NT2/D1 (cell line): ENCODE data around the gene MCL1.

Experiments
- DNase-seq: peaks from one replicate; pipeline ENCODE4 v3.0.0-alpha.2; 2011; ENCODE audit warnings: low read depth, low spot score
- H3K27me3 ChIP-seq: 2 replicates; pipeline ENCODE4 v1.6.0; 2011; ENCODE audit warnings: mild to moderate bottlenecking; ENCODE audit not compliant: insufficient read length, insufficient read depth
- H3K36me3 ChIP-seq: 2 replicates; pipeline ENCODE4 v1.6.1; 2011; ENCODE audit warnings: mild to moderate bottlenecking, low read length, mixed read lengths; ENCODE audit not compliant: insufficient read depth, insufficient read length
- H3K4me1 ChIP-seq: 2 replicates; pipeline ENCODE4 v1.5.1; 2011; ENCODE audit not compliant: insufficient read depth, insufficient read length
- H3K4me3 ChIP-seq: 2 replicates; pipeline ENCODE4 v1.5.1; 2011; ENCODE audit warnings: low read depth; ENCODE audit not compliant: insufficient read length
- H3K9ac ChIP-seq: 2 replicates; pipeline ENCODE4 v1.6.0; 2011; ENCODE audit warnings: low read depth; ENCODE audit not compliant: insufficient read length
- H3K9me3 ChIP-seq: 2 replicates; pipeline ENCODE4 v1.5.1; 2011; ENCODE audit warnings: mild to moderate bottlenecking, low read length; ENCODE audit not compliant: insufficient read depth
- SUZ12 ChIP-seq: IDR thresholded peaks from 2 replicates; pipeline ENCODE4 v1.6.1; 2011; ENCODE audit not compliant: insufficient read length, insufficient read depth; ENCODE audit errors: extremely low read depth
- YY1 ChIP-seq: IDR thresholded peaks from 2 replicates; pipeline ENCODE4 v1.6.1; 2011; ENCODE audit not compliant: insufficient read length, insufficient read depth
- ZNF274 ChIP-seq: IDR thresholded peaks from 2 replicates; pipeline ENCODE4 v1.6.1; 2011; ENCODE audit warnings: mild to moderate bottlenecking, low read depth, low read length

The MCL1 gene

DNA sequence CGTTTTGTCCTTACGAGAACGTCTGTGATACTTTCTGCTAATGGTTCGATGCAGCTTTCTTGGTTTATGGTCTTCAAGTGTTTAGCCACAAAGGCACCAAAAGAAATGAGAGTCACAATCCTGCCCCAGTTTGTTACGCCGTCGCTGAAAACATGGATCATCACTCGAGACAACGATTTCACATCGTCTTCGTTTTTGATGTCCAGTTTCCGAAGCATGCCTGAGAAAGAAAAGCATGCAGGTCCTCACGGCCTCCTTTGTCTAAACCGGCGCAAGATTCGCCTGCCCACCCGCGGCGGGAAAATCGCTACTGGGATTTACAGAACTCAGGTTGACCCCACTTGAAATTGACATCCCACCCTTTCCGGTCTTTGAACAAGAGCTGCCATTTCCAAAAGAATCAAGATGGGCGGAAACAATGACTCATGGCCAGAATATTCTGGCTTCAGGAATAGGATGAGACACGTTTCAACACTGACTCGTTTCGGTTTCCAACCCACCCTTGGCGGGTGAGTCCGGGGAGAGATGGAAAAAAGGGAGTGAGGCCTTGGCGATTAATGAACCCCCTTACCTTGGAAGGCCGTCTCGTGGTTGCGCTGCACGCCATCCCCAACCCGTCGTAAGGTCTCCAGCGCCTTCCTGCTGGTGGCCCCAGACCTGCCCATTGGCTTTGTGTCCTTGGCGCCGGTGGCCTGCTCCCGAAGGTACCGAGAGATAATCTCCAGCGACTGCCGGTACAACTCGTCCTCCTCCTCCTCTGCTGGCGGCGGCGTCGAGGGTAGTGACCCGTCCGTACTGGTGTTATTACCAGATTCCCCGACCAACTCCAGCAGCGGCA, 919 bp downstream of the MCL1 start:
- H3K4me1 ChIP-seq: peaks cover 3% of the 10 kb centered on the region
- peak overlapping the region; percentile 100 for H3K4me3 ChIP-seq
- peaks cover 53% of the 10 kb centered on the region for H3K36me3 ChIP-seq
- H3K9me3 ChIP-seq: no peaks in the 10 kb centered on the region
- H3K27me3 ChIP-seq: no peaks in the 10 kb centered on the region
- peak overlapping the region; percentile 100 for H3K9ac ChIP-seq
- no peak for TF ChIP-seq ZNF274
- TF ChIP-seq YY1: no peak
- TF ChIP-seq SUZ12: no peak
- DNase-seq: peak; percentile 68

DNA sequence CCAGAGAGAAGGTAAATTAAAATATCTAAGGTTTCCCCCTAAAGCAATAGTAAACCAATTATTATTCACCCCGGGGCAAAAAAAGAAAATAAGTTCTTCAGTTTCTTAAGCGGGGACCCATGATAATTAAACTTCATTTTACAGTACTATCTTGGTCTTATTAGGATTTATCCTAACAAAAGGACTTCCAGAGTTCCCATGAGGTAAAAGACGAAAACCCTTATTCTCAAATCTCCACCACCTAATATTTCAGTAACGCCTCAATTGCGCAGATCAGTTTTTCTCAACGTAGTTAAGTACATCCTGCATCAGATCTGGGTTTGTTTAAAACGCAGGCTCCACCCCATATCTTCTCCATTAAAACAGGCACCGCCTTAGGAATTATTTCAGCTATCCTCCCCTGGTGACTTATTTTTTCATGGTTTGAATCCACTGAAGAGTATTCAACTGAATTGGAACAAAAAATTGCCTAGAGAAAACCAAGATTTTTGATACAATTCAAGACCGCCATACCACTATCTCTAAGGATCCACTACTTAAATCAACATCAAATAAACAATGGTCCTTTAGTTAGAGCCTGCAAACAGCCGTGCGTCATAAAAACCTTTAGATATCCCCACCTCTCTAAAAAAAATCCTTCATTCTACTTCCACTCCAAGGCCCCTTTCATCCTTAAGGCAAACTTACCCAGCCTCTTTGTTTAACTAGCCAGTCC, 1.7 kb downstream of the MCL1 start:
- peaks cover 60% of the 10 kb centered on the region for H3K36me3 ChIP-seq
- no peak for DNase-seq

DNA sequence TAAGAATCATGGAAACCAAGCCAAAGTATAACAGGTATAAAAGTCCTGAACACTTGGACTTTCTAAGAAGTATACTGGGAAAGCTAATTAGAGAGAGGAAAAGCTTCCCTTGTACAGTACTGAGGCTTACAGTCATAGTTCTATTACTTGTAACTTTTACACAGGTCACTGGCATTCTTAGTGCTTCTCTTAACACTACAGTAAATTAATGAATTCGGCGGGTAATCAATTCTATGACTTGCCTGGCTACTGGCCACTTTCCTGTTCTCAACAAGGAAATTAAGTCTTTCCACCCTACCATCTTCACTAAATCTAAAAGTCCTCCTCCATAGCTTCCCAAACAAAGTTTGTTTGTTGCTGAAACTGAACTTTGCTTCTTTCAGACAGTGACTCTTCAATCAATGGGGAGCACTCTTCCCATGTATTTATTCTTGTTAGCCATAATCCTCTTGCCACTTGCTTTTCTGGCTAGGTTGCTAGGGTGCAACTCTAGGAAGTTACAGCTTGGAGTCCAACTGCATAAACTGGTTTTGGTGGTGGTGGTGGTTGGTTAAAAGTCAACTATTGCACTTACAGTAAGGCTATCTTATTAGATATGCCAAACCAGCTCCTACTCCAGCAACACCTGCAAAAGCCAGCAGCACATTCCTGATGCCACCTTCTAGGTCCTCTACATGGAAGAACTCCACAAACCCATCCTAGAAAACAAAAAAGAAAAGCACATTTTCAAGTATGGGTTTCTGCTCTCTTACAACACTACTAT, 2.4 kb downstream of the MCL1 start:
- DNase-seq: no peak
- H3K4me1 ChIP-seq: peaks cover 3% of the 10 kb centered on the region

More for the DNA sequence above, 1.7 kb downstream of the MCL1 start:
- Histone ChIP-seq H3K9me3 (no peaks in the 10 kb centered on the region), H3K4me3 (peak overlapping the region; percentile 100), H3K9ac (peak overlapping the region; percentile 100), H3K4me1 (peaks cover 3% of the 10 kb centered on the region), H3K27me3 (no peaks in the 10 kb centered on the region)
- no peak for TF ChIP-seq YY1
- no peak for TF ChIP-seq SUZ12
- no peak for TF ChIP-seq ZNF274

DNA sequence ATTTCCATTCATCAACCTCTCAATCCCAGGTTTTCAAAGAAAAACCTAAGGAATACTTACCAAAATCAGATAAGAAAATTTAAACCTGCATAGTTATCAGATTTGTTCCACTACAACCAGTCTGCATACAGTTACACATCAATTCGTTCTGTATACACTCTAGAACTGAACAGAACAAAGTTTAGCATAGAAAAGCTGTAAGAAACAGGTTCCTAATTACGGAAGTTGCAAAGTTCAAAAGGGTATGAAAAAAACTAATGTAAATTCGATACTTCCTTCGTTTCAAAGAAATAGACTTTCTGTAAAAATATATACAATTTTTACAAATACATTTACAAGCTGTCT, 3.1 kb downstream of the MCL1 start:
- DNase-seq: no peak
- Histone ChIP-seq H3K4me3 (peak overlapping the region; percentile 100), H3K27me3 (no peaks in the 10 kb centered on the region), H3K9me3 (no peaks in the 10 kb centered on the region), H3K36me3 (peaks cover 66% of the 10 kb centered on the region), H3K4me1 (peaks cover 3% of the 10 kb centered on the region), H3K9ac (no peak overlapping the region)
- TF ChIP-seq YY1 (no peak), SUZ12 (no peak), ZNF274 (no peak)

More for the DNA sequence above, 2.4 kb downstream of the MCL1 start:
- peak overlapping the region; percentile 100 for H3K4me3 ChIP-seq
- H3K27me3 ChIP-seq: no peaks in the 10 kb centered on the region
- H3K36me3 ChIP-seq: peaks cover 65% of the 10 kb centered on the region
- H3K9ac ChIP-seq: peak overlapping the region; percentile 100
- TF ChIP-seq SUZ12: no peak
- no peak for TF ChIP-seq YY1
- no peak for TF ChIP-seq ZNF274
- no peaks in the 10 kb centered on the region for H3K9me3 ChIP-seq

DNA sequence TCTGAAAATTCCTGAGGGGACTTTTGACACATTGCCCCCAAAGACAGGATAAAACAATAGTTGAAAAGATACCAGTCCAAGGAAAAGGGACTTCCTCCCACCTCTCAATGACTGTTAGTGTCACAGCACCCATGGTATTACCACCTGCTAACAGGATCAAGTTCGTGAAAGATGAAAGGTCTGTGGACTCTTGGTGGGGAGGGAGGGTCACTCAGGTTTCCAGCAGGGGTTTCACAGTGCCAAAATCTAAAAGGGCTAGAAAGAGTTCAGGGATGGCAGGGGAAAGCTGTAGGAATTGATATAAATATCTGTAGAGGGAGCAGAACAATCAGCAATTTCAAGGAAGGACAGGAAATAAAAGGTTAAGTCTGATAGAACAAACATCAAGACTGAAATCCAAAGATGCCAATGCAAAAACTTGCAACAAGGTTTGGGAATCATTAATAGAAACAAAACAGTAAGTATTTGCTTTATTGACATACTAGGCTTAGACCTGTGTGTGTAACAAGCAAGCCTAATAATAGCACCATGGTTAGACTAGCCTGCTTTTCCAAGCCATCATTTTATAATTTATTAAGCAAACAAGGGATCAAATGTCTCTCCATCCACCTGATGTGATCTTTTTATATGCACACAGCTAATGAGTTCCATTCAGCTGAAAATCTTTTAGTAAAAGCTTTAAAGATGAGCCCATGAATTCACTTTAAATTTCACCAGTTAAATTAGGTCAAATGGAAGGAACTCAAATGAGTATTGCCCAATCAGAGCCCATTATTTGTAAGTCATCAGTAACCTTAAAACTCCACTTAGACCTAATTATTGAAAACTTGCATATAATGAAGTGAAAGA, 3.7 kb downstream of the MCL1 start:
- peaks cover 70% of the 10 kb centered on the region for H3K36me3 ChIP-seq

DNA sequence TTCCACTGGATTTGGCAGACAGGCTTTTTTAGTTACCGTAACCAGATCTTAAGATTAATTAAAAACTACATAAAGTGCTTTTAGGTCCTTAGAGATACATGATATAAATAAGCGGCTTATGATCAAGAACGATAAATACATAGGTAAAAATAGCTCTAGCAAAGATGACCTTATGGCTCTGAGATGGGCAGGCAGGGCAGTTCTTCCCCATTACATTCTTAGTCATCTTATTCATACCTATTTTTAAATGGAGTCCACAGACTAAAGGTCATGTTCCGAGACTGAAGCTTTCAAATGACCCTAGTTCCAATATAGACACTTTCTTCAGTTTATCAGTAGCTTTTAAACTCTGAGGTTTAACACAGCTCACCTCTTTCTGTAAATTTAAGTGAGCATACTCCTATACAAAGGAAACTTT, 4.3 kb downstream of the MCL1 start:
- peaks cover 5% of the 10 kb centered on the region for H3K4me1 ChIP-seq
- no peak for TF ChIP-seq ZNF274
- no peak for TF ChIP-seq SUZ12
- TF ChIP-seq YY1: no peak
- H3K36me3 ChIP-seq: peaks cover 70% of the 10 kb centered on the region
- DNase-seq: no peak
- peak overlapping the region; percentile 100 for H3K4me3 ChIP-seq
- no peaks in the 10 kb centered on the region for H3K9me3 ChIP-seq
- H3K9ac ChIP-seq: no peak overlapping the region
- H3K27me3 ChIP-seq: no peaks in the 10 kb centered on the region

More for the DNA sequence above, 3.7 kb downstream of the MCL1 start:
- H3K9me3 ChIP-seq: no peaks in the 10 kb centered on the region
- TF ChIP-seq SUZ12 (no peak), ZNF274 (no peak), YY1 (no peak)
- H3K4me3 ChIP-seq: peak overlapping the region; percentile 100
- no peaks in the 10 kb centered on the region for H3K27me3 ChIP-seq
- peak overlapping the region; percentile 24 for H3K9ac ChIP-seq
- no peak for DNase-seq
- peaks cover 3% of the 10 kb centered on the region for H3K4me1 ChIP-seq
